ENCODE results near the gene ITPRIP. TPM values are rescaled to one million over a fixed set of nuclear protein-coding genes. Genes with fewer than 3 reads are reported as not detected.

The ITPRIP gene
- total RNA-seq, 1 donor from 2014 or later = 35.4 TPM

DNA sequence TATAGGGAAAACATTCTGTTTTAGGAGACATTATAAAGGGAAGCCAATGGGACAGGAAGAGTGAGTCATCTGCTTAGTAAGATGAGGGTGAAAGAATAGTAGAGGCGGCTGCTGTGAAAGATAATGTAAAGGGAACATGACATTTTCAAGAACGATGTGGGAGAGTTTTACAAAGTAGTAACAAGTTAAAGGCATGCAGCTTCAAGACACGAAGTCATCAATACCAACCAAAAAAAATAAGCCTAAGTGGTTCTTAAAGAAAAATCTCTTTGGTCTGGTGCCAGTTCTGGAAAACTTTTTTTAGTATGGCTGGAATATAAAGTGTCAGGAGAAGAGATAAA is 77.5 kb downstream of the ITPRIP start:
- Histone ChIP-seq H3K27me3 (ENCODE audit: low read depth) (no peaks in the 10 kb centered on the region), H3K27ac (replicated peaks) (peak overlapping the region; percentile 100), H3K9me3 (replicated peaks) (no peaks in the 10 kb centered on the region), H3K4me3 (peak overlapping the region; percentile 9), H3K36me3 (peaks cover 85% of the 10 kb centered on the region), H3K4me1 (peaks cover 81% of the 10 kb centered on the region)
- no peak for DNase-seq
- TF ChIP-seq, protein P1, sequence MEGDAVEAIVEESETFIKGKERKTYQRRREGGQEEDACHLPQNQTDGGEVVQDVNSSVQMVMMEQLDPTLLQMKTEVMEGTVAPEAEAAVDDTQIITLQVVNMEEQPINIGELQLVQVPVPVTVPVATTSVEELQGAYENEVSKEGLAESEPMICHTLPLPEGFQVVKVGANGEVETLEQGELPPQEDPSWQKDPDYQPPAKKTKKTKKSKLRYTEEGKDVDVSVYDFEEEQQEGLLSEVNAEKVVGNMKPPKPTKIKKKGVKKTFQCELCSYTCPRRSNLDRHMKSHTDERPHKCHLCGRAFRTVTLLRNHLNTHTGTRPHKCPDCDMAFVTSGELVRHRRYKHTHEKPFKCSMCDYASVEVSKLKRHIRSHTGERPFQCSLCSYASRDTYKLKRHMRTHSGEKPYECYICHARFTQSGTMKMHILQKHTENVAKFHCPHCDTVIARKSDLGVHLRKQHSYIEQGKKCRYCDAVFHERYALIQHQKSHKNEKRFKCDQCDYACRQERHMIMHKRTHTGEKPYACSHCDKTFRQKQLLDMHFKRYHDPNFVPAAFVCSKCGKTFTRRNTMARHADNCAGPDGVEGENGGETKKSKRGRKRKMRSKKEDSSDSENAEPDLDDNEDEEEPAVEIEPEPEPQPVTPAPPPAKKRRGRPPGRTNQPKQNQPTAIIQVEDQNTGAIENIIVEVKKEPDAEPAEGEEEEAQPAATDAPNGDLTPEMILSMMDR (IDR thresholded peaks at IDR 0.05; ENCODE audit: borderline replicate concordance) = no peak
- intact Hi-C loops (cut with micrococcal nuclease) = no loop called here

DNA sequence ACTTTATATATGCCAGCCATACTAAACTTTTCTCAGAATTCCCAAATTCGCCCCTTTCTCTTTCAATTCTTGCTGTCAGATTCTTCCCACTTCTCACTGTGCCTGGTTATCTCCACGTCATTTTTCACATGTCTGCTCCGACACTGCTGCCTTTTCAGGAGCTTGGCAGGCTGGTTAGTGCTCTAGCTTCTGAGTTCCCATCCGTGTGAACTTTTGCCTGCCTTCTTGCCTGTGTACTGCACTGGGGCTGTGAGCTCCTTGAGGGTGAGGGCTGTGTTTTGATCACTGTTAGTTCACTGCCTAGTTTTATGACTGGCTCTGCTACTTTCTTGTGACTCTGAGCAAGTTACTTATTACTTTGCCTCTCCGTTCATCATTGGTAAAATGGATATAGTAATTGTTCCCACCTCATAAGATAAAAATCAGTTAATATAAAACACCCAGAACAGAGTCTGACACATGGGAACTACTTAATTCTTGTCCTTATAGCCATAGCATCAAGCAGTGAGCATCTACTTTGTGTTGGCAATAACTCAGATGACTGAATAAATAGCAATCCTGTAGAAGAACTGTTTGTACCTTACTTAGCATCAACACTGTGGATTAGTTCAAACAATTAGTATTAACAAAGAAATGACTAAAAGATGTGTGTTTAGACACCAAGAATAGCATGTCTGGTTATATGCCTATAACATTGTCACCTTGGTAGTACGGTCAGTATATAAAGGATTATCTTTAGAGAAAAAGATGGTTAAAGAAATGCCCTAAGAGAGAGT is 78.1 kb downstream of the ITPRIP start:
- Histone ChIP-seq H3K4me1 (peaks cover 85% of the 10 kb centered on the region), H3K27ac (replicated peaks) (peak overlapping the region; percentile 100), H3K27me3 (ENCODE audit: low read depth) (no peaks in the 10 kb centered on the region), H3K4me3 (peak overlapping the region; percentile 9), H3K36me3 (peaks cover 80% of the 10 kb centered on the region), H3K9me3 (replicated peaks) (no peaks in the 10 kb centered on the region)
- TF ChIP-seq, protein P1 (IDR thresholded peaks at IDR 0.05; ENCODE audit: borderline replicate concordance) = peak; percentile 14
- no peak for DNase-seq
- intact Hi-C loops (cut with micrococcal nuclease) = no loop called here

Small RNA genes lying within 50 kb of the gene (microRNA-seq; reads per million reads assigned to microRNA genes)
- not detected for gene MIR4482

Other genes starting within 250 kb of the ITPRIP start
- gene SFR1, start 216.3 kb downstream of the ITPRIP start, total RNA-seq = 6.0 TPM
- not detected for gene CFAP43, start 106.1 kb downstream of the ITPRIP start, total RNA-seq
- 189 TPM for gene GSTO1, start 83.6 kb downstream of the ITPRIP start, total RNA-seq
- 0.80 TPM for gene GSTO2, start 69.3 kb downstream of the ITPRIP start, total RNA-seq
- gene CFAP58, start 15.4 kb upstream of the ITPRIP start, total RNA-seq = 3.5 TPM

All from left ventricle myocardium inferior (tissue), 1 donor.